Measurements from ENCODE around the gene PHYHD1.

- TF ChIP-seq ERF (CRISPR knock-in tag; IDR thresholded peaks at IDR 0.05) (0 out of 2 replicates have a peak, but pooled peaks have one; percentile 46), AKNA (CRISPR knock-in tag; IDR thresholded peaks at IDR 0.05; ENCODE audit: borderline replicate concordance) (no peak), ZNF121 (CRISPR knock-in tag; IDR thresholded peaks at IDR 0.05) (no peak), ZFP36 (IDR thresholded peaks at IDR 0.05; ENCODE audit: borderline replicate concordance, low read depth, low read length, partially characterized antibody) (no peak)
Measured at GRCh38 chr9:128921881-128922763, 1.3 kb downstream of the PHYHD1 start.
